Natural killer cell (primary cell): Measurements from ENCODE around the gene TFAP2C. TPM values are rescaled to one million over a fixed set of nuclear protein-coding genes. Genes with fewer than 3 reads are reported as not detected.
A peak's percentile ranks its signal among the peaks of the same experiment; 100 is the strongest.

Experiments used
- ATAC-seq, 3 donors: fragments of 150-1000 bp in 2 of 3; fragments of 200-7000 bp in 1 of 3; cut with Tn5 transposase; 1 replicate in 1 of 3; 2 replicates in 2 of 3; pipeline ENCODE4 v1.10.0; 2021; ENCODE audit warnings: mild to moderate bottlenecking in 2 of 3, moderate library complexity in 2 of 3
- DNase-seq, 2 donors: peaks; one replicate each; pipeline versions ENCODE4 v3.0.0 to v3.0.0-alpha.2; 2013 to 2021; ENCODE audit warnings: mixed read lengths in 1 of 2
- H3K27ac ChIP-seq: one replicate; pipeline ENCODE4 v1.5.1; 2013; ENCODE audit warnings: mild to moderate bottlenecking, low read length
- H3K27me3 ChIP-seq: one replicate; pipeline ENCODE4 v1.6.1; 2013; ENCODE audit warnings: low read length; ENCODE audit not compliant: control insufficient read depth, insufficient read depth
- H3K36me3 ChIP-seq: one replicate; pipeline ENCODE4 v1.6.1; 2013; ENCODE audit warnings: low read length; ENCODE audit not compliant: control insufficient read depth, insufficient read depth
- H3K4me1 ChIP-seq: one replicate; pipeline ENCODE4 v1.6.1; 2013; ENCODE audit warnings: low read length; ENCODE audit not compliant: control insufficient read depth, insufficient read depth
- H3K4me3 ChIP-seq: one replicate; pipeline ENCODE4 v1.5.1; 2013; ENCODE audit warnings: low read length
- H3K9me3 ChIP-seq: one replicate; pipeline ENCODE4 v1.6.1; 2013; ENCODE audit warnings: low read length; ENCODE audit not compliant: control insufficient read depth, insufficient read depth
- H3K27ac Mint-ChIP-seq, 2 donors: one replicate each; pipeline ENCODE4 v1.8.0; 2022; ENCODE audit warnings: mild to moderate bottlenecking in 2 of 2, mixed read lengths in 2 of 2, moderate library complexity in 1 of 2
- H3K27me3 Mint-ChIP-seq, 2 donors: one replicate each; pipeline ENCODE4 v1.8.0; 2022; ENCODE audit warnings: low read depth in 2 of 2, mixed read lengths in 2 of 2
- H3K36me3 Mint-ChIP-seq: one replicate; pipeline ENCODE4 v1.8.0; 2022; ENCODE audit warnings: mixed read lengths
- H3K4me1 Mint-ChIP-seq, 2 donors: one replicate each; pipeline ENCODE4 v1.8.0; 2022; ENCODE audit warnings: mixed read lengths in 2 of 2
- H3K4me3 Mint-ChIP-seq: one replicate; pipeline ENCODE4 v1.8.0; 2022; ENCODE audit warnings: mild to moderate bottlenecking, moderate library complexity, mixed read lengths
- H3K9me3 Mint-ChIP-seq, 2 donors: one replicate each; pipeline ENCODE4 v1.8.0; 2022; ENCODE audit warnings: mixed read lengths in 2 of 2
- CTCF ChIP-seq: fragments of 200-600 bp; IDR thresholded peaks from one replicate; pipeline ENCODE4 v1.8.0; 2022; ENCODE audit warnings: antibody characterized with exemption
- WGBS: methylation state at CpG from one replicate; pipeline ENCODE4 v1.1.7; 2013; ENCODE audit warnings: missing lambda C conversion rate; ENCODE audit not compliant: insufficient coverage; 5-methylcytosine and 5-hydroxymethylcytosine counted together
- intact Hi-C: fragments of 100-400 bp; cut with micrococcal nuclease; formaldehyde crosslinking; loops from one replicate; pipeline ENCODE4 v1.14.2; 2022
- total RNA-seq, 4 donors: library from RNA; stranded (reverse); fragments of 120-200 nt in 1 of 4; gene quantifications; one replicate each; pipeline versions ENCODE4 v1.2.3 to v1.2.4, GENCODE V29; 2013 to 2022

Gene TFAP2C
- total RNA-seq, 3 donors from 2014 or later (not counting 1 experiment from before 2014, with no cell fraction given): not detected

GRCh38 chr20:56625837-56626236 is 3.3 kb upstream of the TFAP2C start:
- WGBS: 12% methylated on average over 22 of the region's 22 CpGs
- Histone ChIP-seq H3K4me1 (peaks cover 15% of the 10 kb centered on the region), H3K9me3 (no peaks in the 10 kb centered on the region), H3K27ac (no peak overlapping the region), H3K4me3 (no peak overlapping the region), H3K36me3 (no peaks in the 10 kb centered on the region), H3K27me3 (peaks cover 18% of the 10 kb centered on the region)
- TF ChIP-seq CTCF: no peak
- no peak overlapping the region for H3K27ac Mint-ChIP-seq
- H3K36me3 Mint-ChIP-seq: no peaks in the 10 kb centered on the region
- no peaks in the 10 kb centered on the region for H3K9me3 Mint-ChIP-seq
- H3K27me3 Mint-ChIP-seq: peaks cover 22 to 47% of the 10 kb centered on the region in 2 donors
- no peaks in the 10 kb centered on the region for H3K4me1 Mint-ChIP-seq
- intact Hi-C loops: no loop called here
- DNase-seq: no peak
- no peak for ATAC-seq
- no peak overlapping the region for H3K4me3 Mint-ChIP-seq

GRCh38 chr20:56626367-56627121 is 2.6 kb upstream of the TFAP2C start:
- no peak for ATAC-seq
- Histone ChIP-seq H3K4me1 (peaks cover 15% of the 10 kb centered on the region), H3K27me3 (peaks cover 19% of the 10 kb centered on the region), H3K4me3 (no peak overlapping the region), H3K9me3 (no peaks in the 10 kb centered on the region), H3K27ac (no peak overlapping the region), H3K36me3 (no peaks in the 10 kb centered on the region)
- peaks cover 22 to 47% of the 10 kb centered on the region in 2 donors for H3K27me3 Mint-ChIP-seq
- H3K4me1 Mint-ChIP-seq: no peaks in the 10 kb centered on the region
- TF ChIP-seq CTCF: no peak
- WGBS: 5% methylated on average over 58 of the region's 60 CpGs
- no peak for DNase-seq
- no peaks in the 10 kb centered on the region for H3K36me3 Mint-ChIP-seq
- no peaks in the 10 kb centered on the region for H3K9me3 Mint-ChIP-seq
- intact Hi-C loops: no loop called here
- no peak overlapping the region for H3K27ac Mint-ChIP-seq
- H3K4me3 Mint-ChIP-seq: no peak overlapping the region

GRCh38 chr20:56627122-56628014 is 1.7 kb upstream of the TFAP2C start:
- peak overlapping the region; percentile 68 for H3K4me3 Mint-ChIP-seq
- 10% methylated on average over 45 of the region's 45 CpGs for WGBS
- peaks cover 15% of the 10 kb centered on the region for H3K4me1 ChIP-seq
- peaks cover 25 to 53% of the 10 kb centered on the region in 2 donors for H3K27me3 Mint-ChIP-seq
- H3K9me3 Mint-ChIP-seq: no peaks in the 10 kb centered on the region
- TF ChIP-seq CTCF: no peak
- H3K36me3 ChIP-seq: no peaks in the 10 kb centered on the region
- no peaks in the 10 kb centered on the region for H3K9me3 ChIP-seq
- peaks cover 22% of the 10 kb centered on the region for H3K27me3 ChIP-seq
- H3K27ac ChIP-seq: no peak overlapping the region
- no peak for ATAC-seq
- intact Hi-C loops: no loop called here
- H3K4me3 ChIP-seq: no peak overlapping the region
- DNase-seq: no peak
- no peak overlapping the region for H3K27ac Mint-ChIP-seq
- H3K4me1 Mint-ChIP-seq: no peaks in the 10 kb centered on the region
- H3K36me3 Mint-ChIP-seq: no peaks in the 10 kb centered on the region
